Heart left ventricle (tissue), 13 donors: Measurements from ENCODE around the gene EID2B.
A peak's percentile ranks its signal among the peaks of the same experiment; 100 is the strongest.

Source experiments
- CTCF ChIP-seq, 12 donors: fragments of 200-600 bp; sonication (generic) in 4 of 12; IDR thresholded peaks; one replicate each; pipeline versions ENCODE4 v1.5.0 to v1.8.0; 2018 to 2022; ENCODE audit warnings: antibody characterized with exemption in 12 of 12, mild to moderate bottlenecking in 5 of 12
- POLR2A ChIP-seq, 2 donors: fragments of 450-650 bp; IDR thresholded peaks; one replicate each; pipeline ENCODE4 v1.6.1; 2017; ENCODE audit warnings: antibody characterized with exemption in 2 of 2, mild to moderate bottlenecking in 2 of 2, moderate library complexity in 2 of 2
- donor health status: ischemic (EF 13 %, LVEDD 7.1; RV severe dilation, severe dysfunction).
- donor health status: DM: no; HTN: yes; CAD: no.
- donor health status: DM: no; HTN: no; CAD: no.
- donor health status: ischemic (EF 25% LVEDD 6.9; RV normal size, moderate dysfunction).
- donor health status: ischemic (EF 25% LVEDD 5.7; RV mildly dilated, moderate dysfunction).
- donor health status: ischemic (EF 35%, LVEDD 5.7; RV mildly dilated, moderate dysfunction).
- donor health status: nonischemic (EF 11% LVEDD 7.7; RV severe dilation, severe dysfunction).
- donor health status: DM: yes; HTN: yes; CAD: no.
- donor health status: PGD.
- donor health status: ischemic (EF 29% LVEDD 5.4; RV normal size, mild dysfunction).
- donor health status: nonischemic (EF 23%, LVEDD 6.1; RV moderate dilation, normal function).

- TF ChIP-seq POLR2A (IDR thresholded peaks at IDR 0.05) = peak in 1 of 2 donors; percentile 92
- TF ChIP-seq CTCF (IDR thresholded peaks at IDR 0.05) = peak; percentile 78 to 97 (median 85)
These were observed 7.1 kb upstream of the EID2B start, which contains the start of gene EID2 for GRCh38 chr19:39539518-39540332.
